Endothelial cell of umbilical vein (primary cell): ENCODE results near the gene PHLPP1. TPM values are rescaled to one million over a fixed set of nuclear protein-coding genes. Genes with fewer than 3 reads are reported as not detected.

Experiments used
- BruUV-seq: library from RNA; stranded (reverse); fragments of 400-500 nt; replicated peaks from 2 replicates; lab custom pipeline; 2021; lab: Mats Ljungman, UMichigan
- CTCF ChIA-PET: fragments of 300-600, 350-600 bp; sonication (Branson Sonifier 250); formaldehyde crosslinking; loops from one replicate; lab custom pipeline; 2021; ENCODE audit warnings: antibody characterized with exemption, inconsistent platforms; lab: Charles Lee
- POLR2A ChIA-PET: fragments of 300-600, 350-600 bp; sonication (Branson Sonifier 250); formaldehyde crosslinking; loops from one replicate; lab custom pipeline; 2021; ENCODE audit warnings: antibody characterized with exemption, inconsistent platforms; lab: Charles Lee
- DNase-seq: peaks from one replicate; pipeline ENCODE4 v3.0.0-alpha.2; 2011; ENCODE audit warnings: low read depth, low spot score
- FAIRE-seq: peaks from 2 replicates; lab custom pipeline; 2011; peaks lifted over from hg19 to GRCh38; lab: Jason Lieb, UNC
- H2AFZ ChIP-seq: 2 replicates; pipeline ENCODE4 v1.6.0; 2012; ENCODE audit warnings: low read depth, low read length, control low read depth, inconsistent platforms
- H3K27ac ChIP-seq: 2 replicates; pipeline ENCODE4 v1.5.1; 2011; ENCODE audit warnings: low read depth, mild to moderate bottlenecking, control low read depth, low read length, moderate library complexity; ENCODE audit not compliant: insufficient read depth
- H3K27me3 ChIP-seq, 2 experiments: 2 replicates each; pipeline versions ENCODE4 v1.6.0 to v1.6.1; 2011; ENCODE audit warnings: low read length in 2 of 2, mixed read lengths in 1 of 2; ENCODE audit not compliant: control insufficient read depth in 2 of 2, insufficient read depth in 2 of 2
- H3K36me3 ChIP-seq, 2 experiments: 2 replicates in 1 of 2; 3 replicates in 1 of 2; pipeline ENCODE4 v1.5.1; 2011; ENCODE audit warnings: low read length in 2 of 2, mild to moderate bottlenecking in 1 of 2, moderate library complexity in 1 of 2; ENCODE audit not compliant: control insufficient read depth in 2 of 2, insufficient read depth in 2 of 2; ENCODE audit errors: extremely low read depth in 1 of 2
- H3K4me1 ChIP-seq: 3 replicates; pipeline ENCODE4 v1.5.1; 2011; ENCODE audit warnings: mild to moderate bottlenecking, low read length; ENCODE audit not compliant: control insufficient read depth, insufficient read depth; ENCODE audit errors: extremely low read depth
- H3K4me2 ChIP-seq: 2 replicates; pipeline ENCODE4 v1.6.1; 2011; ENCODE audit warnings: low read length, control low read depth, mixed read lengths; ENCODE audit not compliant: insufficient read depth
- H3K4me3 ChIP-seq, 3 experiments: fragments of 200-600 bp in 1 of 3; sonication (generic), shearing (Covaris generic) in 1 of 3; replicated peaks in 1 of 3; 2 replicates each; pipeline ENCODE4 v1.5.1; 2011 to 2016; ENCODE audit warnings: control low read depth in 3 of 3, low read length in 3 of 3, mild to moderate bottlenecking in 2 of 3, inconsistent platforms in 1 of 3, low read depth in 1 of 3, moderate library complexity in 1 of 3; ENCODE audit not compliant: insufficient read depth in 1 of 3
- H3K79me2 ChIP-seq: 2 replicates; pipeline ENCODE4 v1.6.0; 2012; ENCODE audit warnings: low read length, inconsistent platforms; ENCODE audit not compliant: control insufficient read depth, insufficient read depth
- H3K9ac ChIP-seq: replicated peaks from 2 replicates; pipeline ENCODE3; 2011; ENCODE audit warnings: low read length, control low read depth; ENCODE audit not compliant: insufficient read depth; ENCODE audit errors: extremely low read depth
- H3K9me1 ChIP-seq: replicated peaks from 3 replicates; pipeline ENCODE4 v1.6.0; 2011; ENCODE audit warnings: mild to moderate bottlenecking, low read length; ENCODE audit not compliant: control insufficient read depth, insufficient read depth; ENCODE audit errors: extremely low read depth
- H3K9me3 ChIP-seq: replicated peaks from 2 replicates; pipeline ENCODE4 v1.5.1; 2012; ENCODE audit warnings: low read length, inconsistent platforms; ENCODE audit not compliant: control insufficient read depth, insufficient read depth
- H4K20me1 ChIP-seq: replicated peaks from 2 replicates; pipeline ENCODE3; 2011; ENCODE audit warnings: mild to moderate bottlenecking, low read length; ENCODE audit not compliant: control insufficient read depth, insufficient read depth; ENCODE audit errors: extremely low read depth
- CTCF ChIP-seq, 2 donors: IDR thresholded peaks; 1 replicate in 1 of 2; 2 replicates in 1 of 2; pipeline ENCODE4 v1.5.1; 2011; ENCODE audit warnings: low read length in 2 of 2, mild to moderate bottlenecking in 2 of 2, moderate library complexity in 2 of 2, control low read depth in 1 of 2, inconsistent platforms in 1 of 2, low read depth in 1 of 2; ENCODE audit not compliant: insufficient read depth in 1 of 2; ENCODE audit errors: extremely low read depth in 1 of 2
- EZH2 ChIP-seq: IDR thresholded peaks from 2 replicates; pipeline ENCODE4 v1.6.1; 2012; ENCODE audit warnings: borderline replicate concordance, low read depth, mild to moderate bottlenecking, moderate library complexity, low read length, inconsistent platforms; ENCODE audit not compliant: severe bottlenecking
- GATA2 ChIP-seq: IDR thresholded peaks from 2 replicates; pipeline ENCODE4 v1.7.0; 2011; ENCODE audit warnings: low read depth, mild to moderate bottlenecking, moderate library complexity, mixed read lengths, low read length; ENCODE audit not compliant: insufficient read length, insufficient read depth
- MAX ChIP-seq: IDR thresholded peaks from 2 replicates; pipeline ENCODE4 v1.6.1; 2011; ENCODE audit not compliant: insufficient read depth, insufficient read length
- MYC ChIP-seq: IDR thresholded peaks from one replicate; pipeline ENCODE4 v1.6.1; 2011; ENCODE audit warnings: mild to moderate bottlenecking, low read depth, low read length
- POLR2A ChIP-seq: IDR thresholded peaks from 2 replicates; pipeline ENCODE4 v1.6.1; 2012; ENCODE audit warnings: low read depth, mild to moderate bottlenecking, control low read depth, low read length
- POLR2AphosphoS5 ChIP-seq: IDR thresholded peaks from 2 replicates; pipeline ENCODE4 v1.6.1; 2012; ENCODE audit warnings: low read depth, mild to moderate bottlenecking, control low read depth, low read length, moderate library complexity; ENCODE audit not compliant: insufficient read depth
- dilution Hi-C: fragments of 300-500 bp; cut with MboI; formaldehyde crosslinking; loops from one replicate; pipeline ENCODE4 v1.15.0; 2019; ENCODE audit warnings: low sequenced_read_pairs; ENCODE audit not compliant: extremely low pct_ligation_motif_present
- intact Hi-C: fragments of 100-400 bp; cut with micrococcal nuclease; formaldehyde crosslinking; loops from one replicate; pipeline ENCODE4 v1.10.0; 2022
- polyA plus RNA-seq, 4 experiments: library from polyadenylated mRNA; depleted of rRNA in 3 of 4; stranded (reverse) in 3 of 4; unstranded in 1 of 4; fragments of >200 nt; gene quantifications; 2 replicates each; pipeline versions ENCODE4 v1.2.1 to v1.2.3, GENCODE V29; 2011 to 2012; ENCODE audit warnings: missing spikeins in 1 of 4
- total RNA-seq: library from RNA; stranded (reverse); gene quantifications from 2 replicates; pipeline ENCODE4 v1.2.3, GENCODE V29; 2021

PHLPP1 gene
- total and polyA plus RNA-seq, 2 donors (not counting 3 experiments of a cell fraction or from before 2014, with no cell fraction given), result 4.0 to 10.8 TPM

GRCh38 chr18:62870643-62871042 lies 155.3 kb downstream of the PHLPP1 start:
- DNase-seq (peak; percentile 38), FAIRE-seq (no peak)
- Histone ChIP-seq H4K20me1 (no peaks in the 10 kb centered on the region), H3K4me2 (no peak overlapping the region), H3K9me1 (no peaks in the 10 kb centered on the region), H3K27me3 (no peaks in the 10 kb centered on the region), H3K4me1 (no peaks in the 10 kb centered on the region), H3K4me3 (no peak overlapping the region), H3K36me3 (no peaks in the 10 kb centered on the region), H3K27ac (no peak overlapping the region), H3K9me3 (no peaks in the 10 kb centered on the region), H2AFZ (no peak overlapping the region), H3K79me2 (no peaks in the 10 kb centered on the region), H3K9ac (no peak overlapping the region)
- TF ChIP-seq MAX (no peak), CTCF (IDR thresholded peaks at IDR 0.05; ENCODE audit: extremely low read depth in 1 of 2, insufficient read depth in 1 of 2, low read depth in 1 of 2, low read length in 2 of 2) (no peak), POLR2AphosphoS5 (no peak), MYC (no peak), GATA2 (no peak), POLR2A (no peak), EZH2 (no peak)
- ChIA-PET POLR2A (no interaction called here), CTCF (no interaction called here)
- intact Hi-C loops, result loop anchor here (10.0 kb wide), 1 partner anchor 416 kb away; no protein-coding TSS in a partner anchor
- dilution Hi-C loops, result no loop called here
- no TSS peak for BruUV-seq
